Vagina (tissue), 2 donors: Measurements from ENCODE around the gene CDV3.

ENCODE experiments used
- POLR2A ChIP-seq, 2 donors: fragments of 450-650 bp; IDR thresholded peaks; one replicate each; pipeline ENCODE4 v1.6.1; 2017; ENCODE audit warnings: antibody characterized with exemption in 2 of 2, mild to moderate bottlenecking in 2 of 2, moderate library complexity in 2 of 2
- POLR2AphosphoS5 ChIP-seq, 2 donors: sonication (generic); formaldehyde crosslinking; IDR thresholded peaks; one replicate each; pipeline ENCODE4 v1.9.0; 2017; ENCODE audit warnings: antibody characterized with exemption in 2 of 2, mild to moderate bottlenecking in 2 of 2, low read depth in 1 of 2; ENCODE audit not compliant: insufficient read depth in 1 of 2
- TF ChIP-seq, protein P1 (sequence below), 3 experiments: fragments of 450-650 bp in 2 of 3; fragments of 200-600 bp in 1 of 3; sonication (generic) in 1 of 3; IDR thresholded peaks; one replicate each; pipeline ENCODE4 v1.5.1; 2017 to 2019; ENCODE audit warnings: antibody characterized with exemption in 3 of 3, mild to moderate bottlenecking in 2 of 3, moderate library complexity in 2 of 3

DNA sequence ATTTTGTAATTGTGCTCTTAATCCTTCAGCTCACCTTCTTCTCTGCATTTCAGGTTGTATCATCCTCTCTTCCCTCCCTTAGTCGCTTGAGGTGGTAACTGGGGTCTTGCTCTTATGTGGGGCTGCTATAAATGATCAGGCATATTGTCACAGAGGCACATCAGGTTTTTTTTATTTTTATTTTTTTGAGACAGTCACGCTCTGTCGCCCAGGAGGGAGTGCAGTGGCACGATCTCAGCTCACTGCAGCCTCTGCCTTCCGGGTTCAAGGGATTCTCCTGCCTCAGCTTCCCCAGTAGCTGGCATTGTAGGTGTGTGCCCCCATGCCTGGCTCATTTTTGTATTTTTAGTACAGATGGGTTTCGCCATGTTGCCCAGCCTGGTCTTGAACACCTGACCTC, 9.9 kb downstream of the CDV3 start:
- TF ChIP-seq, protein P1, sequence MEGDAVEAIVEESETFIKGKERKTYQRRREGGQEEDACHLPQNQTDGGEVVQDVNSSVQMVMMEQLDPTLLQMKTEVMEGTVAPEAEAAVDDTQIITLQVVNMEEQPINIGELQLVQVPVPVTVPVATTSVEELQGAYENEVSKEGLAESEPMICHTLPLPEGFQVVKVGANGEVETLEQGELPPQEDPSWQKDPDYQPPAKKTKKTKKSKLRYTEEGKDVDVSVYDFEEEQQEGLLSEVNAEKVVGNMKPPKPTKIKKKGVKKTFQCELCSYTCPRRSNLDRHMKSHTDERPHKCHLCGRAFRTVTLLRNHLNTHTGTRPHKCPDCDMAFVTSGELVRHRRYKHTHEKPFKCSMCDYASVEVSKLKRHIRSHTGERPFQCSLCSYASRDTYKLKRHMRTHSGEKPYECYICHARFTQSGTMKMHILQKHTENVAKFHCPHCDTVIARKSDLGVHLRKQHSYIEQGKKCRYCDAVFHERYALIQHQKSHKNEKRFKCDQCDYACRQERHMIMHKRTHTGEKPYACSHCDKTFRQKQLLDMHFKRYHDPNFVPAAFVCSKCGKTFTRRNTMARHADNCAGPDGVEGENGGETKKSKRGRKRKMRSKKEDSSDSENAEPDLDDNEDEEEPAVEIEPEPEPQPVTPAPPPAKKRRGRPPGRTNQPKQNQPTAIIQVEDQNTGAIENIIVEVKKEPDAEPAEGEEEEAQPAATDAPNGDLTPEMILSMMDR (IDR thresholded peaks at IDR 0.05) = no peak
- no peak for TF ChIP-seq POLR2A (IDR thresholded peaks at IDR 0.05)
- no peak for TF ChIP-seq POLR2AphosphoS5 (IDR thresholded peaks at IDR 0.05; ENCODE audit: insufficient read depth in 1 of 2, low read depth in 1 of 2)
